Measurements from ENCODE around the gene PEX14. TPM values are rescaled to one million over a fixed set of nuclear protein-coding genes. Genes with fewer than 3 reads are reported as not detected.

The PEX14 gene
- total RNA-seq, 1 experiment from 2014 or later: 29.3 TPM

GRCh38 chr1:10663678-10664035 lies 188.9 kb downstream of the PEX14 start:
- Histone ChIP-seq H3K36me3 (ENCODE audit: control insufficient read depth in 1 of 2, insufficient read depth in 2 of 2, low read length in 2 of 2) (no peaks in the 10 kb centered on the region), H3K4me2 (ENCODE audit: low read length) (no peak overlapping the region), H3K27ac (ENCODE audit: low read depth, low read length) (no peak overlapping the region), H3K9me2 (ENCODE audit: insufficient read depth) (no peaks in the 10 kb centered on the region), H3K4me3 (replicated peaks in 1 of 2; ENCODE audit: low read depth in 1 of 2, low read length in 2 of 2) (no peak overlapping the region), H3K27me3 (ENCODE audit: insufficient read depth, low read length) (no peaks in the 10 kb centered on the region), H3K4me1 (ENCODE audit: control insufficient read depth in 1 of 2, insufficient read depth in 2 of 2, low read length in 2 of 2) (no peaks in the 10 kb centered on the region), H4K20me1 (ENCODE audit: insufficient read depth) (no peaks in the 10 kb centered on the region), H2AFZ (ENCODE audit: low read depth, low read length, poor library complexity, severe bottlenecking) (no peak overlapping the region), H3K9me3 (ENCODE audit: control insufficient read depth in 1 of 2, insufficient read depth in 1 of 2, low read depth in 1 of 2, low read length in 2 of 2) (no peaks in the 10 kb centered on the region), H3K9ac (ENCODE audit: low read length) (no peak overlapping the region), H3K79me2 (ENCODE audit: insufficient read depth, low read length) (no peaks in the 10 kb centered on the region)
- ATAC-seq: peak; percentile 19; the same call in 1 of the 2 replicates
- CTCF ChIA-PET: no interaction called here
- RAD21 ChIA-PET (ENCODE audit: low non-redundant PET in 1 of 2, low total read pairs in 2 of 2, uncharacterized antibody in 2 of 2, unreplicated experiment in 2 of 2): no interaction called here
- BruUV-seq (replicated peaks): no TSS peak
- POLR2A ChIA-PET: no interaction called here
- no peak for DNase-seq (ENCODE audit: low read depth, low spot score)
- TF ChIP-seq FOSL1 (IDR thresholded peaks at IDR 0.05; ENCODE audit: low read depth) (no peak), CTCF (IDR thresholded peaks at IDR 0.05 in 2 of 3, conservative IDR thresholded peaks at IDR 0.05 in 1 of 3; ENCODE audit: borderline replicate concordance in 1 of 3, insufficient read depth in 1 of 3, low read depth in 2 of 3, low read length in 2 of 3) (no peak), POLR2AphosphoS5 (IDR thresholded peaks at IDR 0.05; ENCODE audit: low read depth, low read length) (no peak), ZNF274 (IDR thresholded peaks at IDR 0.05; ENCODE audit: low read depth, low read length) (no peak), POLR2A (IDR thresholded peaks at IDR 0.05; ENCODE audit: borderline replicate concordance, extremely low read depth, insufficient read depth, insufficient read length) (no peak), SRF (IDR thresholded peaks at IDR 0.05; ENCODE audit: low read depth) (no peak), ATF3 (IDR thresholded peaks at IDR 0.05) (no peak), ELF1 (IDR thresholded peaks at IDR 0.05; ENCODE audit: borderline replicate concordance, low read depth) (no peak), CBX3 (IDR thresholded peaks at IDR 0.05; ENCODE audit: low read depth) (no peak), CEBPB (IDR thresholded peaks at IDR 0.05; ENCODE audit: low read depth) (no peak), EGR1 (IDR thresholded peaks at IDR 0.05; ENCODE audit: low read depth) (no peak)
- TF ChIP-seq, protein P1, sequence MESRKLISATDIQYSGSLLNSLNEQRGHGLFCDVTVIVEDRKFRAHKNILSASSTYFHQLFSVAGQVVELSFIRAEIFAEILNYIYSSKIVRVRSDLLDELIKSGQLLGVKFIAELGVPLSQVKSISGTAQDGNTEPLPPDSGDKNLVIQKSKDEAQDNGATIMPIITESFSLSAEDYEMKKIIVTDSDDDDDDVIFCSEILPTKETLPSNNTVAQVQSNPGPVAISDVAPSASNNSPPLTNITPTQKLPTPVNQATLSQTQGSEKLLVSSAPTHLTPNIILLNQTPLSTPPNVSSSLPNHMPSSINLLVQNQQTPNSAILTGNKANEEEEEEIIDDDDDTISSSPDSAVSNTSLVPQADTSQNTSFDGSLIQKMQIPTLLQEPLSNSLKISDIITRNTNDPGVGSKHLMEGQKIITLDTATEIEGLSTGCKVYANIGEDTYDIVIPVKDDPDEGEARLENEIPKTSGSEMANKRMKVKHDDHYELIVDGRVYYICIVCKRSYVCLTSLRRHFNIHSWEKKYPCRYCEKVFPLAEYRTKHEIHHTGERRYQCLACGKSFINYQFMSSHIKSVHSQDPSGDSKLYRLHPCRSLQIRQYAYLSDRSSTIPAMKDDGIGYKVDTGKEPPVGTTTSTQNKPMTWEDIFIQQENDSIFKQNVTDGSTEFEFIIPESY (IDR thresholded peaks at IDR 0.05; ENCODE audit: extremely low read depth, insufficient replicate concordance, low read length): no peak
- TF ChIP-seq, protein P2, sequence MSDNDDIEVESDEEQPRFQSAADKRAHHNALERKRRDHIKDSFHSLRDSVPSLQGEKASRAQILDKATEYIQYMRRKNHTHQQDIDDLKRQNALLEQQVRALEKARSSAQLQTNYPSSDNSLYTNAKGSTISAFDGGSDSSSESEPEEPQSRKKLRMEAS (IDR thresholded peaks at IDR 0.05): no peak
- intact Hi-C loops (cut with micrococcal nuclease): no loop called here
